ENCODE measurements around the gene STAM. TPM values are rescaled to one million over a fixed set of nuclear protein-coding genes. Genes with fewer than 3 reads are reported as not detected.
A peak's percentile ranks its signal among the peaks of the same experiment; 100 is the strongest.

Gene STAM
- total RNA-seq, 1 donor from 2014 or later: 28.7 TPM

- ChIA-PET CTCF (interaction anchor here (0.5 kb wide), 1 partner anchor 48 kb away, joined by 3 read pairs; no protein-coding TSS in a partner anchor), POLR2A (no interaction called here)
- H3K4me1 Mint-ChIP-seq: peaks cover 67% of the 10 kb centered on the region
- H3K36me3 Mint-ChIP-seq (ENCODE audit: low read depth): peaks cover 46% of the 10 kb centered on the region
- no peak for TF ChIP-seq CTCF (IDR thresholded peaks at IDR 0.05)
- ATAC-seq (ENCODE audit: low read depth) (no peak), DNase-seq (no peak)
- intact Hi-C loops (cut with micrococcal nuclease): no loop called here
- peaks cover 2% of the 10 kb centered on the region for H3K9me3 Mint-ChIP-seq
- no peak overlapping the region for H3K4me3 Mint-ChIP-seq
- peak overlapping the region; percentile 56 for H3K27ac Mint-ChIP-seq
- no peaks in the 10 kb centered on the region for H3K27me3 Mint-ChIP-seq
These were observed 5.9 kb downstream of the STAM start for GRCh38 chr10:17649836-17650235.

- Mint-ChIP-seq H3K27ac (no peak overlapping the region), H3K27me3 (no peaks in the 10 kb centered on the region), H3K4me1 (peaks cover 69% of the 10 kb centered on the region), H3K36me3 (ENCODE audit: low read depth) (peaks cover 49% of the 10 kb centered on the region), H3K9me3 (peaks cover 2% of the 10 kb centered on the region), H3K4me3 (no peak overlapping the region)
- CTCF ChIA-PET: no interaction called here
- no peak for DNase-seq
- intact Hi-C loops (cut with micrococcal nuclease): no loop called here
- no peak for ATAC-seq (ENCODE audit: low read depth)
- POLR2A ChIA-PET: no interaction called here
- TF ChIP-seq CTCF (IDR thresholded peaks at IDR 0.05): no peak
These were observed 6.5 kb downstream of the STAM start for GRCh38 chr10:17650416-17650815.

GRCh38 chr10:17651896-17652295 lies 7.9 kb downstream of the STAM start:
- TF ChIP-seq CTCF (IDR thresholded peaks at IDR 0.05): no peak
- intact Hi-C loops (cut with micrococcal nuclease): no loop called here
- H3K27ac Mint-ChIP-seq: no peak overlapping the region
- H3K9me3 Mint-ChIP-seq: peaks cover 2% of the 10 kb centered on the region
- no peaks in the 10 kb centered on the region for H3K27me3 Mint-ChIP-seq
- H3K36me3 Mint-ChIP-seq (ENCODE audit: low read depth): peaks cover 53% of the 10 kb centered on the region
- H3K4me1 Mint-ChIP-seq: peaks cover 69% of the 10 kb centered on the region
- ChIA-PET CTCF (no interaction called here), POLR2A (no interaction called here)
- no peak overlapping the region for H3K4me3 Mint-ChIP-seq
- DNase-seq: no peak
- no peak for ATAC-seq (ENCODE audit: low read depth)

DNA sequence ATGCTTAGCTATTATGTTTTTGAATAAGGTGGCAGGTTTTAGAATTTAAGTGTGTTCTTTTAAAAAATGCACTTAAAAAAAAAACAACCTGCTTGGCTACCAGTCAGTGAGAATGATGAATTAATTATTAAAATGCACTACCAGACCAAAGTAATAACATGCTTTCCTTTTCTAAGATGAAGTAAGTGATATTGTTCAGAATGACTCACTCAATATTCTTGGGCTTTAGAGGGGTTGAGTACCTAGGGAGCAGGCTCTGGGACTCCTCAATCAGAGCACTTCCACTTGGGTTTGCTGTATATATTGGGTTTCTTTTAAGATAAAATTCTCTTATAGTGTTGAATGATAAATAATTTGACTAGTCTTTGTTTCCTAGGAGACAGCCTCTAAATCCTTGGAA lies 8.6 kb downstream of the STAM start:
- CTCF ChIA-PET: no interaction called here
- ATAC-seq (ENCODE audit: low read depth) (no peak), DNase-seq (no peak)
- intact Hi-C loops (cut with micrococcal nuclease): no loop called here
- H3K9me3 Mint-ChIP-seq: peaks cover 2% of the 10 kb centered on the region
- H3K27me3 Mint-ChIP-seq: no peaks in the 10 kb centered on the region
- POLR2A ChIA-PET: no interaction called here
- H3K36me3 Mint-ChIP-seq (ENCODE audit: low read depth): peaks cover 52% of the 10 kb centered on the region
- no peak overlapping the region for H3K27ac Mint-ChIP-seq
- H3K4me3 Mint-ChIP-seq: no peak overlapping the region
- TF ChIP-seq CTCF (IDR thresholded peaks at IDR 0.05): no peak
- H3K4me1 Mint-ChIP-seq: peaks cover 70% of the 10 kb centered on the region

- POLR2A ChIA-PET: interaction anchor here (0.8 to 2.0 kb wide), 3 partner anchors 10 to 38 kb away, joined by 3 to 22 read pairs (median 7); partner anchors contain the start of genes HACD1 and STAM
- TF ChIP-seq CTCF (IDR thresholded peaks at IDR 0.05): no peak
- peaks cover 2% of the 10 kb centered on the region for H3K9me3 Mint-ChIP-seq
- ATAC-seq (ENCODE audit: low read depth) (peak; percentile 35), DNase-seq (no peak)
- H3K36me3 Mint-ChIP-seq (ENCODE audit: low read depth): peaks cover 48% of the 10 kb centered on the region
- no peaks in the 10 kb centered on the region for H3K27me3 Mint-ChIP-seq
- peaks cover 65% of the 10 kb centered on the region for H3K4me1 Mint-ChIP-seq
- peak overlapping the region; percentile 70 for H3K27ac Mint-ChIP-seq
- intact Hi-C loops (cut with micrococcal nuclease): loop anchor here (1.0 to 5.0 kb wide), 4 partner anchors 11 to 1002 kb away; partner anchors contain the start of genes ARL5B, HACD1 and STAM
- CTCF ChIA-PET: interaction anchor here (1.4 kb wide), 1 partner anchor 11 kb away, joined by 3 read pairs; the partner anchor contains the start of gene STAM
- peak overlapping the region; percentile 1 for H3K4me3 Mint-ChIP-seq
These were observed 11.1 kb downstream of the STAM start for GRCh38 chr10:17655009-17655408.
